GM12865 (cell line): ENCODE measurements around the gene NR1D1.
A peak's percentile ranks its signal among the peaks of the same experiment; 100 is the strongest.

ENCODE experiments used
- DNase-seq: peaks from one replicate; pipeline ENCODE4 v3.0.0; 2010; ENCODE audit warnings: low read depth
- H3K4me3 ChIP-seq: 2 replicates; pipeline ENCODE4 v1.5.1; 2011; ENCODE audit warnings: mild to moderate bottlenecking, low read depth, low read length, control low read depth
- TF ChIP-seq, protein P1 (sequence below): IDR thresholded peaks from 2 replicates; pipeline ENCODE4 v1.5.1; 2011; ENCODE audit warnings: low read length, control low read depth, low read depth, inconsistent platforms; ENCODE audit not compliant: insufficient read depth; ENCODE audit errors: missing control alignments

Gene NR1D1

DNA sequence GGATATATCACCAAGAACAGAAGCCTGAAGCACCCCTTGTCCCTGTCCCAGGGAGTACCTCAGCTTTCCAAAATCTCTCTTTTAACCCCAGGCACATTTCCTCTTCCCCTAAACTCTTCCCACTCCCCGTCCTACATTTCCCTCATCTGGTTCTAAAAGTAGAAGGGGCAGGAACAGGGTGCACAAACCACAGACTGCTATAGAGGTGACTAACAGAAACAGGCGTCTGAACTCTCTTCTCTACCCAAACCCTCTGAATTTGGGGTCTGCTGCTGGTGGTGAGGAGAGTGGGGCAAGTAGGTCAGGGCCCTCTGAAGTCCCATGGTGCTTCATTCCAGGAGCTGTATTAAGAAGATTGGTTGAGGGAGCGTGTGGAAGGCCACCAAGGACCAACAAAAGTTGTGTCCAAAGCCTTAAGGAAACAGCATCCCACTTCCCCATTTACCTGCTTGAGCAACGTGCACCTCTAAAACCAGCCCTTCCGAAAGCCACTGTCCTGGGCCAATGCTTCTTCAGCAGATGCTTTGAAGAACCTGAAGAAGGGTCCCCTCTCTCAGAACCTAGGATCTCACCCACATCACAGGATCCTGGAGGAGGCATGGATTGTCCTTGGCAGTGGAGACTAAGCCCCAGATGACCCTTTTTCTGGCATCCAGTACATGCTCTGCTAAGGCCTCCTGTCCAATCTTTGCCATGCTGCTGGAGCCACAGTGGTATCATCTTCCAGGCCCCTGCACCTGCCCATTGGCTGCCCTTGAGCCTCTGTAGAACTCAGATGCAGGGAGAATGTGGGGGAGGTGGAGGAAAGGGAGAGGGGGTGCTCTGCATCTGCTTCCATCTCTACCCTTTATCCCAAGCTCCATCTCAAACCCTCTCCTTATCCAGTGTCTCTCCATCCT is 5.7 kb upstream of the NR1D1 start:
- H3K4me3 ChIP-seq, result no peak overlapping the region
- no peak for DNase-seq
- TF ChIP-seq, protein P1, sequence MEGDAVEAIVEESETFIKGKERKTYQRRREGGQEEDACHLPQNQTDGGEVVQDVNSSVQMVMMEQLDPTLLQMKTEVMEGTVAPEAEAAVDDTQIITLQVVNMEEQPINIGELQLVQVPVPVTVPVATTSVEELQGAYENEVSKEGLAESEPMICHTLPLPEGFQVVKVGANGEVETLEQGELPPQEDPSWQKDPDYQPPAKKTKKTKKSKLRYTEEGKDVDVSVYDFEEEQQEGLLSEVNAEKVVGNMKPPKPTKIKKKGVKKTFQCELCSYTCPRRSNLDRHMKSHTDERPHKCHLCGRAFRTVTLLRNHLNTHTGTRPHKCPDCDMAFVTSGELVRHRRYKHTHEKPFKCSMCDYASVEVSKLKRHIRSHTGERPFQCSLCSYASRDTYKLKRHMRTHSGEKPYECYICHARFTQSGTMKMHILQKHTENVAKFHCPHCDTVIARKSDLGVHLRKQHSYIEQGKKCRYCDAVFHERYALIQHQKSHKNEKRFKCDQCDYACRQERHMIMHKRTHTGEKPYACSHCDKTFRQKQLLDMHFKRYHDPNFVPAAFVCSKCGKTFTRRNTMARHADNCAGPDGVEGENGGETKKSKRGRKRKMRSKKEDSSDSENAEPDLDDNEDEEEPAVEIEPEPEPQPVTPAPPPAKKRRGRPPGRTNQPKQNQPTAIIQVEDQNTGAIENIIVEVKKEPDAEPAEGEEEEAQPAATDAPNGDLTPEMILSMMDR, result no peak

DNA sequence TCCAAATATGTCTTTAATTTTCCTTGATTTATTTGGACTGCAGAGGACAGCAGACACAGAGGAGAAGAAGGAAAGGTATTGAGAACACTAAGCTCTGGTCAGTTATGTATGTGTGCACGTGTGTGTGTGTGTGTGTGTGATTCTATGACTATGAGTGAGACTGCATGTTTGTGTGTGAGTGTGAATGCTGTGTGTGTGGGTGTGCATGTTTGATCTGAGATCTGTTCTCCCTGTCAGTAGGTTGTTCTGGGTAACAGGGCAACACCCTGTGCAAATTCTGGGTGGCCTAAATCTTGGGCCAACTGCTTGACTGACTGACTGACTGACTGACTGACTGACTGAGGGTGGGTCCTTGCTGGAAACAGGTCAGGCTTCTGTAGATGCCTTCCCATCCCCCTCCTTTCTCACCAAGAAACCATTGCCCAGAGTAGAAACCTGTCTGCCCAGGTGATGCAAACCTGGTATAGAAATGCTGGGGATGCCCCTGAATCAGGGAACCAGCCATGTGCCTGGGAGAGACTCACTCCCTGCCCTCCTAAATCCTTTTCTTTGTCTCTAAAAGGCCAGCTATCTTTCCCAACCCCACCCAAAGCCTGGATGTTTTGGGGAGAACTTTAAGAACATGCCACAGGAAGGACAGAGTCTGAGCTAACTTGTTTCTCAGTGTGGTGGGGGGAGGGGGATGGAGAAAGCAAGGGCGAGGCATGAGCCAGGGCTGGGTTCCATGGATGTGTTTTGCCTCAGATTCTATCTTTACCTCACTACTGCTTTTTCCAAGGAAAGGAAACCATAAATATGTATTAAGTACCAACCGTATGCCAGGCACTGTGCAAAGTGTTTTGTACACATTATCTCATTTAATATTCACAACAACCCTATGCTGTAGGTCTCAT is 4.5 kb upstream of the NR1D1 start:
- DNase-seq, result peak; percentile 43
- TF ChIP-seq, protein P1, result no peak
- no peak overlapping the region for H3K4me3 ChIP-seq

DNA sequence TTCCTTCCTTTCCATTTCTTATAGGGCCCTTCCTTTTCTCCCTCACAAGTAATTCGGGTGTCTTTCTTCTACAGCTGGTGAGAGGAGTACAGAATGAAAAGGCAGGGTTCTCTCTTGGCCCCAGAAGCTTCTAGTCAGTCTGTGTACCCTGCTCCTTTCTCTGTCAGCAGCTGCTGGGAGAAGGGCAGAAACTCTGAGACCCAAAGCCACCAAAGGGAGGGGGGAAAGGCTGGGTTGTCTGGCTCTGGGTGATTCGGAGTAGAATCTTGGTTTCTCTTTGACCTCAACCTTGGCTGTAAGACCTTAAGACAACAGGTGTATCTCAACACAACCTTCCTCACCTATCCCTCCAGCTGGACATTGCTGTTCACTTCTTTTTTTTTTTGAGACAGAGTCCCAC is 3.3 kb upstream of the NR1D1 start:
- no peak overlapping the region for H3K4me3 ChIP-seq
- TF ChIP-seq, protein P1, result no peak
- peak; percentile 70 for DNase-seq

DNA sequence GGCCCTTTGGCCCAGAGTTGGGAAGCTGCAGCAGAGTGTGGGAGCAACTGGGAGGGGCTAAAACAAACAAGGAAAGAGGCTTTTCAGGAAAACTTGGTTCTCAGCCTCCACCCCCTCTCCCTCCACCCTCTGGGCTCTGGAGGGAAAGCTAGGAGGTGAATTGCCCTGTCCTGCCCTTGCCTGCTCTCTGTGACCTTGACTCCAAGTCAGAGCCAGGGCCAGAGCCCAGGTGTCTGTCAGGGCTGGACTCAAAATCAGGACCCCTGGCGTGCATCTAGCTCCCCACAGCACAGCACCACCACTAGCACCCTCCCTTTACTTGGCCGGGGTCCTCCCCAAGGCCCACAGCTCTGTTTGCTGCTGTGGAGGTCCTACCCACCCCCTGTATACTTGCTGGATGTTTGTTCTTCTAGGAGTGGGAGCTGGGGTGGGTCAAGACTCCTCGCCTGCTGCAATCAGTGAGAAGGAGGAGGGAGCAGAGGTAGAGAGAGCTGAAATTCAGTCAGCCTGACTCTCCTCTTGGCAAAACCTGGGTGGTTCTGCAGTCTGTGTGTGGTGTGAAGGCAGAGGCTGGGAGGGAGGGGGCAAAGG is 2.8 kb upstream of the NR1D1 start:
- H3K4me3 ChIP-seq, result no peak overlapping the region
- TF ChIP-seq, protein P1, result no peak
- DNase-seq, result no peak

DNA sequence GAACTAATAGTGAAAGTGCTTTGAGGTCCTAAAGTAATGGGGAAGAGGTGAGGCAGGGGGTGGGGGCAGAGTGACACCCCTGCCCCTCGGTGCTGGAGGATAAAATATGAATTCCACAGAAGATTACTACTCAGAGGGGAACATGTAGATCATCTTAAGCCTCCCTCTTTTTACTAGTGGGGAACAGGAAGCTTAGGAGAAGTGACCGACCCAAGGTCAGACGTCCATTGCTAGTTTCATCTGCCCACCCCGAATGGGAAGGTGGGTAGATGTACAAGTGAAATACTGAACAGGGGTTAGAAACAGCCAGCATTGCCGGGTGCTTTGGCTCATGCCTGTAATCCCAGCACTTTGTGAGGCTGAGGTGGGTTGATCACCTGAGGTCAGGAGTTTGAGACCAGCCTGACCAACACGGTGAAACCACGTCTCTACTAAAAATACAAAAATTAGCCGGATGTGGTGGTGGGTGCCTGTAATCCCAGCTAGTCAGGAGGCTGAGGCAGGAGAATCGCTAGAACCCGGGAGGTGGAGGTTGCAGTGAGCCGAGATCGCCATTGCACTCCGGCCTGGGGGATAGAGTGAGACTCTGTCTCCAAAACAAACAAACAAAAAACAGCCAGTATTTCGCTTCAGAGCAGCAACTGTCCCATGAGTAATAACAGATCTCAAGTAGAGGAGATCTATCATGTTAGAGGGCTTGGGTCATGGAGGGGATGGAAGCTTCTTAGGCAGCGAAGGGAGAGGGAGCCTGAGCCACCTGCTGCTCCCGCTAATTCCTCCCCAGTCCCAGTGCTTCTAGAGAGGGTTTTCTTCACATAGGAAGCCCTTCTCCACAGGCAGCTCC is 1.2 kb upstream of the NR1D1 start:
- H3K4me3 ChIP-seq, result no peak overlapping the region
- no peak for DNase-seq
- TF ChIP-seq, protein P1, result no peak

DNA sequence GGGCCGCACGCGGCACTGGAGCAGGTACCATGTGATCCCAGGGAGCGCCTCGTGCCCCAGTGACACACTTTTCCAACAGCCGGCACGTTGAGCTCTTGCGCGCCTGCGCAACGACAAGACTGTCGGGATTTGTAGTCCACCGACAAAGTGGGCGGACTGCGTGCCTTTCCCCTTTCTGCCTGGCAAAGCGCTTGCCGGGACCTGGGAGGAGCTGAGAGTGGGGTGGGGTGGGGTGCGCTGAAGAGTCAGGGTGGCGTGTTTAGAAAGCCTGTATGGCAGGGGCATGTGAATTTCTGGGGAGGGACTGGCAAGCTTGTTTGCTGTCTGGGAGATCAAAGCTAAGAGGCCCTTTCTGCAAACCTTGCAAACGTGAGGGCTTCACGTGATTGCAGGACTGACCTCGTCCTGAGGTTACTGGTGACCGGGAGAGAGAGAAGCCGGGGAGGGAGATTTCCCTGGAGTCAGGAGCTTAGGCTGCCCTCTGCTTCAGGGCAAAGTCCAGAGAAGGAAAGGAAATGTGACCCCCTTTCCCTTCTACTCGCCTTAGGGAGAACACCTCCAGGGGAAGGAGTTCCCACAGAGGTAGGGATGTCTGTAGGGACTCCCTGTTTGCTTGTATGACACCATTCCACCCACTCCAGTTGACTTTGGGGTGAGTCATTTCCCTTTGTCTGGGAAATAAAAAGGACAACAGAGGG is 429 bp upstream of the NR1D1 start:
- peak; percentile 96 for DNase-seq
- TF ChIP-seq, protein P1, result no peak
- peak overlapping the region; percentile 81 for H3K4me3 ChIP-seq
